GM13976 (cell line): Measurements from ENCODE around the gene DESI2.

Experiments used
- DNase-seq: peaks from one replicate; pipeline ENCODE4 v3.0.0; 2012; ENCODE audit warnings: low spot score
- CTCF ChIP-seq: IDR thresholded peaks from 2 replicates; pipeline ENCODE4 v1.5.1; 2012; ENCODE audit warnings: borderline replicate concordance, mild to moderate bottlenecking; ENCODE audit not compliant: insufficient read depth; ENCODE audit errors: extremely low read depth, missing control alignments, control extremely low read depth
- in situ Hi-C: fragments of 300-500 bp; cut with MboI; formaldehyde crosslinking; loops from one replicate; pipeline ENCODE4 v1.12.0; 2022; ENCODE audit warnings: low sequenced_read_pairs, mixed read lengths, inconsistent platforms; ENCODE audit not compliant: unreplicated experiment

The DESI2 gene

GRCh38 chr1:244640917-244641316, 12.0 kb upstream of the DESI2 start:
- no peak for TF ChIP-seq CTCF
- no peak for DNase-seq
- in situ Hi-C loops, result no loop called here

- in situ Hi-C loops, result no loop called here
- no peak for DNase-seq
- TF ChIP-seq CTCF, result no peak
Measured at GRCh38 chr1:244642526-244642925, 10.4 kb upstream of the DESI2 start.

GRCh38 chr1:244642988-244643387, 9.9 kb upstream of the DESI2 start:
- TF ChIP-seq CTCF, result no peak
- in situ Hi-C loops, result no loop called here
- no peak for DNase-seq

GRCh38 chr1:244645414-244645813, 7.5 kb upstream of the DESI2 start:
- no peak for DNase-seq
- in situ Hi-C loops, result no loop called here
- no peak for TF ChIP-seq CTCF

GRCh38 chr1:244645890-244646289, 7.0 kb upstream of the DESI2 start:
- no peak for TF ChIP-seq CTCF
- DNase-seq, result no peak
- in situ Hi-C loops, result no loop called here

- no peak for DNase-seq
- in situ Hi-C loops, result no loop called here
- TF ChIP-seq CTCF, result no peak
Measured at GRCh38 chr1:244647819-244648218, 5.1 kb upstream of the DESI2 start.

GRCh38 chr1:244651956-244652622, 837 bp upstream of the DESI2 start:
- in situ Hi-C loops, result no loop called here
- no peak for TF ChIP-seq CTCF
- DNase-seq, result no peak
